Fibroblast of mammary gland (primary cell): Measurements from ENCODE around the gene IRF2BPL.

Experiments
- DNase-seq: peaks from one replicate; pipeline ENCODE4 v3.0.0-alpha.2; 2010; ENCODE audit warnings: low read depth
- H3K4me3 ChIP-seq: 2 replicates; pipeline ENCODE4 v1.5.1; 2011; ENCODE audit warnings: low read depth, mild to moderate bottlenecking, low read length, moderate library complexity; ENCODE audit not compliant: control insufficient read depth
- TF ChIP-seq, protein P1 (sequence below): conservative IDR thresholded peaks from 2 replicates; pipeline ENCODE4 v1.5.1; 2011; ENCODE audit warnings: low read depth, low read length, inconsistent platforms; ENCODE audit not compliant: control insufficient read depth, insufficient read depth

IRF2BPL gene

DNA sequence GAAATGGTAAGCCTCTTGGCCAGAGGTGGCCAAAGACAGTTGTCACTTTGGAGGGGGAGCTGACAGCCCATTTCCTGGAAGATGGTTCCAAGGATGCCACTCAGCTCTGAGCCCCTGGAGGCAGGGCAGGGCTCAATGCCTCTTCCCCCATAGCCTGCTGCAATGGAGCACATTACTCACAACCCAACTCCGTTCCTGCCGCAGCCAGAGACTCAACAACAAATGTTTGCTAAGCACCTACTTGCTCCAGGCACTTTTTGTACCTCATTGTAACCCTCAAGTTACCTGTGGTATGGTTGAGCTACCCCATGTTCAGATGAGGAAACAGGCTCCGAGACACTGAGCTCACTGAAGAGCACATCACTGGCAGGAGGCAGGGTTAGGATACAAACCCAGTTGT lies 19.5 kb downstream of the IRF2BPL start:
- no peak overlapping the region for H3K4me3 ChIP-seq
- no peak for DNase-seq
- TF ChIP-seq, protein P1, sequence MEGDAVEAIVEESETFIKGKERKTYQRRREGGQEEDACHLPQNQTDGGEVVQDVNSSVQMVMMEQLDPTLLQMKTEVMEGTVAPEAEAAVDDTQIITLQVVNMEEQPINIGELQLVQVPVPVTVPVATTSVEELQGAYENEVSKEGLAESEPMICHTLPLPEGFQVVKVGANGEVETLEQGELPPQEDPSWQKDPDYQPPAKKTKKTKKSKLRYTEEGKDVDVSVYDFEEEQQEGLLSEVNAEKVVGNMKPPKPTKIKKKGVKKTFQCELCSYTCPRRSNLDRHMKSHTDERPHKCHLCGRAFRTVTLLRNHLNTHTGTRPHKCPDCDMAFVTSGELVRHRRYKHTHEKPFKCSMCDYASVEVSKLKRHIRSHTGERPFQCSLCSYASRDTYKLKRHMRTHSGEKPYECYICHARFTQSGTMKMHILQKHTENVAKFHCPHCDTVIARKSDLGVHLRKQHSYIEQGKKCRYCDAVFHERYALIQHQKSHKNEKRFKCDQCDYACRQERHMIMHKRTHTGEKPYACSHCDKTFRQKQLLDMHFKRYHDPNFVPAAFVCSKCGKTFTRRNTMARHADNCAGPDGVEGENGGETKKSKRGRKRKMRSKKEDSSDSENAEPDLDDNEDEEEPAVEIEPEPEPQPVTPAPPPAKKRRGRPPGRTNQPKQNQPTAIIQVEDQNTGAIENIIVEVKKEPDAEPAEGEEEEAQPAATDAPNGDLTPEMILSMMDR, result no peak

DNA sequence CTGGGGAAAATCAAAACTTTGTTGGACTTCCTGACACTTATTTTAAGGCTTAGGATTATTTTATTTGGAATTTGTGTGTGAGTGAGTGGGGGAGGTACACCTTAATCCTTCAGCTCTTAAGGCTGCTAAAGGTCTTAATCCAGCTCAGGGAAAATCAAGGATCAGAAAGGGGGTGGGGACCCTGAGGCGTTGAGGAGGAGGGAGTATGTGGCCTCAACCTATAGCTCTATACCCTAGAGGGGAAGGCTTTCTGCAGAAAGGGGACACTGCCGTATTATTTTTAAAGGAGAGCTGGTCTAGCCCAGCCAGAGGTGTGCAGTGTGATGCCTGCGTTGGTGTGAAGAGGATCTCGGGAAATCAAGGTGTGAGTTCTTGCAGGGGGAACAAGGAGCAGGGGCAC lies 20.0 kb downstream of the IRF2BPL start:
- DNase-seq, result no peak
- TF ChIP-seq, protein P1, result no peak
- H3K4me3 ChIP-seq, result no peak overlapping the region

DNA sequence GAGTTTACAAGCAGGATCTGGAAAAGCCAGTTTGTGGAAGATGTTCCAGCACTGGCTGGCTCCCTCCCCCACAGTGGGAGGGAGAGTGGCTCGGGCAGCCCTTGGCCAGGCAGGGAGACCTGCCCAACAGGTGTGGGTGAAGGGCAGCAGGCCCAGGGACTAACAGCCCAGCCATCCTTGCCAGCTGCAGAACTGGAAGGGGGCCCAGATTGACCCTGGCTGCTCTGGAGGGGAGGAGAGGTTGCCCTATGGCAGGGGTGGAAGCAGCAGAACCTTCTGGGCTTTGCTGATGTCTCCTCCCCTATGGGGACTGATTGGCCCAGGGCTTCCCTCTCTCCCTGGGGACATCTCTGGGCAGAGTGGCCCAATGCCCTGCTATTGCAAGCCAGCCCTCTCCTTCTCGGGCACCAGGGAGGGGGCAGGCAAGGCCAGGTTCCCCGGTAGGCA lies 20.5 kb downstream of the IRF2BPL start:
- TF ChIP-seq, protein P1, result no peak

DNA sequence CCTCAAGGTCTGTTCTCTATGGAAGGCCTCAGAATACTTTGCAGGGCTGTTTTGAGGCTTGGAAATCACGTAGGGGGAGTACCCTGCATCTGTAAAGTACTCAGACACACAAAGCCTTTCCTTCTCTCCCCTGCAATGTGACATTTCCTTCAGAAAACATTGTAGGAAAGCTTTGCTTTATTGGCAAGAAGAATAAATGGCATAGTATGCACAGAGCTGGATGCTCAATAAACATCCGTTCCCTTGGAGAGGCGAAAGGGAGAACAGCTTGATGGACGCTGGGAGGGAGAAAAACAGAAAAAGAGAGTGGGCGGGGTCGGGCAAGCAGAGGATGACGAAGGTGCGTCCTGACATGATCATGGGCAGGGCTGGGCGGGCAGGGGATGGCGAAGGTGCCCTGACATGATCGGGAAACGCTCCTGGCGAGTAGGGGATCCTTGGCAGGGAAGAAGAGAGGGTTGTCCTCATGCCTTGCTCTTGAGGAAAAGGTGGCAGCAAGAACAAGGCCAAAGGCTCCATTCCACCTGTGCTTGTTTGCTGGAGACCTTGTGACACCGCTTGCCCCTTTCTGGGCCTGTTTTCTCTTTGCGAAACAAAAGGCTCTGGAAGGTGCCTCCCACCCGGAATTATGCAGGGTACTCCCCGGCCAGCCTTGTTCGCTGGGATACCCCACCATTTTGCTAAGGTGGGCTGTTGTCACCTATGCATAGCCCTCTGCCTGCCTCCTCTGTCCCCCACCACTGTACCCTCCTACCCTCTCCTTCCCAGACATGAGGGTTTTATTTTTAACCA lies 21.1 kb downstream of the IRF2BPL start:
- TF ChIP-seq, protein P1, result no peak
- H3K4me3 ChIP-seq, result no peak overlapping the region

More for the DNA sequence above, 20.5 kb downstream of the IRF2BPL start:
- no peak for DNase-seq
- H3K4me3 ChIP-seq, result no peak overlapping the region

DNA sequence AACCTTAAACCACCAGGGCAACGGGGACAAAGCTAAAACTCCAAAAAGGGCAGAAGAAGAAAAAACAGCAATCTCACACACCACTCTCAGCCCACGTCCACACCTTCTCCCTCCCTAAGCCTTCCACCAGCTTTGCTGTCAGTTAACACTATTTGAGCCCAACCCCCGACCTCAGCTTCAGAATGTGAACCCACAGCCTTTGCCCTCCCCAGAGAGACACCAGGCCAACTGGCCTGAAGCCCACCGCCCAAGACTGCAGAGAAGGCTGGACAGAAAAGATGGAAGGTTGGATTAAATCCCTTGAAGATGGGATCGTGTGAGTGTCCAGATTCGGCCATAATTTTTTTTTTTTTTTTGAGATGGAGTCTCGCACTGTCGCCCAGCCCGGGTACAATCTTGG lies 22.4 kb downstream of the IRF2BPL start:
- TF ChIP-seq, protein P1, result no peak
- H3K4me3 ChIP-seq, result no peak overlapping the region
- DNase-seq, result no peak

More for the DNA sequence above, 21.1 kb downstream of the IRF2BPL start:
- DNase-seq, result no peak

DNA sequence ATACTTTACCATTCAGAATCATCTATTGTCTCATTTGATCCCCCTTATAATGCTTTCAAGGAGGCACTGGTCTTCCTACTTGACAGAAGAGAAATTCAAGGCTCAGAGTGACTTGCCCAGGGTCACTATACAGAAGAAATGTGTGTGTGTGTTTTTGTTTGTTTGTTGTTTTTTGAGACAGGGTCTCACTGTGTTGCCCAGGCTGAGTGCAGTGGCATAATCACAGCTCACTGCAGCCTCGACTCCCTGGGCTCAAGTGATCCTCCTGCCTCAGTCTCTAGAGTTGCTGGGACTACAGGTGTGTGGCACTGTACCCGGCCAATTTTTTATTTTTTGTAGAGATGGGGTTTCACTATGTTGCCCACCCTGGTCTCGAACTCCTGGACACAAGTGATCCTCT lies 22.9 kb downstream of the IRF2BPL start:
- H3K4me3 ChIP-seq, result no peak overlapping the region
- TF ChIP-seq, protein P1, result no peak
- DNase-seq, result no peak
